Epithelial cell of proximal tubule (primary cell): ENCODE measurements around the gene TMEM60. TPM values are rescaled to one million over a fixed set of nuclear protein-coding genes. Genes with fewer than 3 reads are reported as not detected.

Source experiments
- DNase-seq: peaks from one replicate; pipeline ENCODE4 v3.0.0-alpha.2; 2011; ENCODE audit warnings: low read depth
- H3K4me3 ChIP-seq: 2 replicates; pipeline ENCODE4 v1.5.1; 2011; ENCODE audit warnings: low read depth, mild to moderate bottlenecking, low read length
- CTCF ChIP-seq: conservative IDR thresholded peaks from 2 replicates; pipeline ENCODE4 v1.5.1; 2012; ENCODE audit warnings: low read depth, mild to moderate bottlenecking, low read length
- total RNA-seq: library from RNA; depleted of rRNA; stranded (reverse); fragments of >200 nt; gene quantifications from 2 replicates; pipeline ENCODE4 v1.2.3, GENCODE V29; 2015

Gene TMEM60
- total RNA-seq, 1 donor from 2014 or later = 16.2 TPM

- no peak overlapping the region for H3K4me3 ChIP-seq
- TF ChIP-seq CTCF = no peak
- no peak for DNase-seq
These were observed 14.9 kb upstream of the TMEM60 start for GRCh38 chr7:77813180-77813579.

- H3K4me3 ChIP-seq = no peak overlapping the region
- DNase-seq = no peak
- no peak for TF ChIP-seq CTCF
These were observed 14.1 kb upstream of the TMEM60 start for GRCh38 chr7:77812290-77812685.

- DNase-seq = no peak
- no peak overlapping the region for H3K4me3 ChIP-seq
- no peak for TF ChIP-seq CTCF
These were observed 13.5 kb upstream of the TMEM60 start for GRCh38 chr7:77811516-77812289.

GRCh38 chr7:77808517-77808916 lies 10.3 kb upstream of the TMEM60 start:
- TF ChIP-seq CTCF = no peak

GRCh38 chr7:77806425-77806824 lies 8.2 kb upstream of the TMEM60 start:
- H3K4me3 ChIP-seq = no peak overlapping the region
- DNase-seq = no peak
- no peak for TF ChIP-seq CTCF

More at GRCh38 chr7:77808517-77808916, 10.3 kb upstream of the TMEM60 start:
- DNase-seq = no peak
- H3K4me3 ChIP-seq = no peak overlapping the region

GRCh38 chr7:77802557-77803405 lies 4.5 kb upstream of the TMEM60 start:
- no peak for TF ChIP-seq CTCF
- H3K4me3 ChIP-seq = no peak overlapping the region
- DNase-seq = no peak
